A549 treated with RU486 at 1 μM for 4 hours (cell line): ENCODE results near the gene GLCCI1. TPM values are rescaled to one million over a fixed set of nuclear protein-coding genes. Genes with fewer than 3 reads are reported as not detected.

Experiments
- total RNA-seq: library from RNA; stranded (reverse); fragments of 200-300 nt; extraction: Qiagen RNA extraction; gene quantifications from 5 replicates; pipeline ENCODE4 v1.2.3, GENCODE V29; 2022; ENCODE audit warnings: low read depth

GLCCI1 gene
- total RNA-seq = 1.1 to 2.2 TPM (median 1.4 TPM) in 5 replicates

GRCh38 chr7:7968544-7969305, at the start of gene GLCCI1:
Gene GLCCI1, plus strand, starts transcription at chr7:7968796. Its CDS starts 555 bp downstream, at chr7:7969351.

